C4-2B (cell line): ENCODE measurements around the gene UQCRC1.

Experiments
- H3K27ac ChIP-seq: fragments of 450-650 bp; 2 replicates; pipeline ENCODE4 v1.5.1; 2017
- CTCF ChIP-seq: fragments of 450-650 bp; conservative IDR thresholded peaks from 2 replicates; pipeline ENCODE4 v1.5.1; 2017; ENCODE audit warnings: mild to moderate bottlenecking
- ZFX ChIP-seq: fragments of 450-650 bp; IDR thresholded peaks from 2 replicates; pipeline ENCODE4 v1.6.1; 2017

Gene UQCRC1

DNA sequence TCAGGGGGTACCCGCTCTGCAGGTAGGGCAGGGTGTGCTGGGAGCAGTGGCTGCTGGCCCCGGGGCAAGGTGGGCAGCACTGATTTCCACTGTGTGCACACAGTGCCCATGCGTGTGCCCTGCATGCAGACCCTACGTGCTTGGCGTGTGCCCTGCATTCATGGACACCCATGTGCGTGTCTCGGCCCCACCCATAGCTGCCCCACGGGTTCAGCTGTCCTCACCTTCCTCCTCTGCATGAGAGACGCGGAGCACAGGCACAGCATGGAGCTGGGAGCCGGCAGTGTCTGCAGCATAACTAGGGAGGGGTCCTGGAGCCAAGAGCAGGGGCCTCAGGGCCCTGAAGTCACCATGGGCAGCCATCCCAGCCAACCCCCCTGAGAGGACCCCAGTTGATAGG lies 44.3 kb downstream of the UQCRC1 start:
- H3K27ac ChIP-seq, result no peak overlapping the region
- TF ChIP-seq ZFX (no peak), CTCF (no peak)

- no peak overlapping the region for H3K27ac ChIP-seq
- TF ChIP-seq CTCF, result no peak
- no peak for TF ChIP-seq ZFX
These were observed 44.8 kb downstream of the UQCRC1 start for GRCh38 chr3:48564667-48565066.

DNA sequence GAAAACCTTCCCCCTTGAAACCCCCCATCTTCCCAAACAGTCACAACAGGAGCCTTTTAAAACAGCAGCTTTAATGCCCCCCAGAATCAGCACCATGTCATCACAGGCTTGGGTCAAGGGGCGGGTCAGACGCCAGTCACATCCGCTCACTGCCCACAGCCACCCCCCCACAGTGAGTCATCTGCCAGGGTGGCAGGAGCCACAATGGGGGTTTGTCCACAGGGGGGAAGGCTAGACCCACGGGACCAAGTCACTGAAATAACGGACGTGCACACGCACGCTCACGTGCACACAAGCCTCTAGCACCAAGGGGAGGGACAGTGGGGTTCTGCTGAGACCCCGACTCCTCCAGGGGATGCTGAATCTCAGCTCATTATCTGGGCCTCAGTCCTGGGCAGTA lies 45.4 kb downstream of the UQCRC1 start:
- no peak for TF ChIP-seq ZFX
- TF ChIP-seq CTCF, result no peak
- H3K27ac ChIP-seq, result no peak overlapping the region

DNA sequence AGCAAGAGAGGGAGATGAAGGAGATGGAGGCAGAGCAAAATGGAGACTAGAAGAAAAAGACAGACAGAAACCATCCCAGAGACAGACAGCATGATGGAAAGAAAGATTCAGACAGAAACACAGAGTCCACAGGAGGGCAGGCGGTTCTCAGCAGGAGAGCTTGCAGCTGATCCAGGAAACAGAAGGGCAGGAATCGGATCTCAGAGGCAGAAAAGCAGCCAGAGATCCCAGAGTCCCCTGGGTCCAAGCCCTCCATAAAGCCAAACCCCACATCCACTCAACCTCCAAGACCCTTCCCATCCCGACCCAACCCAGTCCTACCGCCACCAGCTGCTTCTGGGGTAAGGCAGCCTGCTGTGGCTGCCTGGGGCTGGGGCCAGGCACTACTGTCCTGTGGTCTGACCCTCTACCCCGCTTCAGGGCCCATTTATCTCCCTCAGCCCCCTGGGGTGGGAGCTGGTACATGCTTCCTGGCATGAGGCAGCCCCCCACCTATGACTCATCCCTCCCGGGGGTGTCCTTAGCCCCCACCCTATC lies 46.0 kb downstream of the UQCRC1 start, which contains the start of gene UCN2:
Gene UCN2, minus strand, starts transcription at position 400 of the 537 bp plus-strand sequence. CDS start 657 bp downstream, outside the sequence.
- no peak within 1 kb of the TSS for H3K27ac ChIP-seq

GRCh38 chr3:48562367-48563095 lies 46.9 kb downstream of the UQCRC1 start:
- TF ChIP-seq ZFX (no peak), CTCF (no peak)
- H3K27ac ChIP-seq, result no peak overlapping the region

More for the DNA sequence above, 46.0 kb downstream of the UQCRC1 start, which contains the start of gene UCN2:
- no peak for TF ChIP-seq ZFX

- no peak overlapping the region for H3K27ac ChIP-seq
- no peak for TF ChIP-seq CTCF
- TF ChIP-seq ZFX, result no peak
These were observed 48.3 kb downstream of the UQCRC1 start for GRCh38 chr3:48561045-48561736.

DNA sequence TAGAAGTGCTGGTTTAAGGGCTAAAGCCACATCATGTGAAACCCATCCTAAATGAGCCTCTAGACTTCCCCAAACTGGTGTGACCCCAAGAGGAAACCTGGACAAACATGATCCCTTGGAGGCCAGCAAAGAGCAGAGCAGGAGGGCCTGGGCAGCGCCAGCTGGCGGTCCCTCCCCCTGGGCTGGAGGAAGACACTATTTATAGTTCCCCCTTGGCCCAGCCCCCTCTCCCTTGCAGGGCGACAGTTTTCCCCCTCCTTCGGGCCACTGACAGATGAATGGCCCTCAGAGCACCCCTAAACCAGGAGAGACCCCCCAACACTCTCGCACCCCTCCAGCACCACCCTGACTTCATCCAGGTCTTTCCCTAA lies 48.8 kb downstream of the UQCRC1 start:
- H3K27ac ChIP-seq, result no peak overlapping the region
- no peak for TF ChIP-seq CTCF
- TF ChIP-seq ZFX, result no peak
